ENCODE measurements around the gene TMPRSS11A. TPM values are rescaled to one million over a fixed set of nuclear protein-coding genes. Genes with fewer than 3 reads are reported as not detected.

Gene TMPRSS11A
- total RNA-seq, 2 donors from 2014 or later, result not detected

- no peaks in the 10 kb centered on the region for H3K27me3 ChIP-seq
- TF ChIP-seq, protein P1, sequence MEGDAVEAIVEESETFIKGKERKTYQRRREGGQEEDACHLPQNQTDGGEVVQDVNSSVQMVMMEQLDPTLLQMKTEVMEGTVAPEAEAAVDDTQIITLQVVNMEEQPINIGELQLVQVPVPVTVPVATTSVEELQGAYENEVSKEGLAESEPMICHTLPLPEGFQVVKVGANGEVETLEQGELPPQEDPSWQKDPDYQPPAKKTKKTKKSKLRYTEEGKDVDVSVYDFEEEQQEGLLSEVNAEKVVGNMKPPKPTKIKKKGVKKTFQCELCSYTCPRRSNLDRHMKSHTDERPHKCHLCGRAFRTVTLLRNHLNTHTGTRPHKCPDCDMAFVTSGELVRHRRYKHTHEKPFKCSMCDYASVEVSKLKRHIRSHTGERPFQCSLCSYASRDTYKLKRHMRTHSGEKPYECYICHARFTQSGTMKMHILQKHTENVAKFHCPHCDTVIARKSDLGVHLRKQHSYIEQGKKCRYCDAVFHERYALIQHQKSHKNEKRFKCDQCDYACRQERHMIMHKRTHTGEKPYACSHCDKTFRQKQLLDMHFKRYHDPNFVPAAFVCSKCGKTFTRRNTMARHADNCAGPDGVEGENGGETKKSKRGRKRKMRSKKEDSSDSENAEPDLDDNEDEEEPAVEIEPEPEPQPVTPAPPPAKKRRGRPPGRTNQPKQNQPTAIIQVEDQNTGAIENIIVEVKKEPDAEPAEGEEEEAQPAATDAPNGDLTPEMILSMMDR (IDR thresholded peaks at IDR 0.05), result no peak
- no peak for TF ChIP-seq POLR2A (IDR thresholded peaks at IDR 0.05)
- no peaks in the 10 kb centered on the region for H3K4me1 ChIP-seq
- 25 to 62% methylated on average over 2 of the region's 2 CpGs for WGBS, 2 donors
- H3K9me3 ChIP-seq, result peaks cover 0 to 8% (median 0%) of the 10 kb centered on the region in 3 donors
- no peak overlapping the region for H3K27ac ChIP-seq
- intact Hi-C loops (cut with DNase I), result no loop called here
- no peak for ATAC-seq
- no peak overlapping the region for H3K4me3 ChIP-seq
- no peaks in the 10 kb centered on the region for H3K36me3 ChIP-seq (replicated peaks in 1 of 2; ENCODE audit: insufficient read depth in 1 of 2, low read depth in 2 of 2)
- no peak for DNase-seq
Observed at GRCh38 chr4:67983333-67983732, 20.0 kb upstream of the TMPRSS11A start.

DNA sequence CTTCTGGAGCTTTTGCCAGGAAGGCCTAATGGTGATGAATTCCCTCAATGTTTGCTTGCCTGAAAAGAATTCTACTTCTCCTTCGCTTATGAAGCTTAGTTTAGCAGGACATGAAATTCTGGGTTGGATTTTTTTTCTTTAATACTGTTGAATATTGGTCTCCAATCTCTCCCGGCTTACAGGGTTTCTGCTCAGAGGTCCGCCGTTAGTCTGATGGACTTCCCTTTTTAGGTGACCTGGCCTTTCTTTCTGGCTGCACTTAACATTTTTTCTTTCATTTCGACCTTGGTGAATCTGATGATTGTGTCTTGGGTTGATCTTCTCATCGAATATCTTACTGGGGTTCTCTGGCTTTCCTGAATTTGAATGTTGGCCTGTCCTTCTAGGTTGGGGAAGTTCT lies 17.2 kb upstream of the TMPRSS11A start:
- H3K27me3 ChIP-seq, result no peaks in the 10 kb centered on the region
- WGBS, 2 donors, result 81% methylated on average over 6 of the region's 6 CpGs
- no peak for TF ChIP-seq POLR2A (IDR thresholded peaks at IDR 0.05)
- TF ChIP-seq, protein P1 (IDR thresholded peaks at IDR 0.05), result no peak
- DNase-seq (no peak), ATAC-seq (no peak)
- no peak overlapping the region for H3K4me3 ChIP-seq
- H3K36me3 ChIP-seq (replicated peaks in 1 of 2; ENCODE audit: insufficient read depth in 1 of 2, low read depth in 2 of 2), result no peaks in the 10 kb centered on the region
- no peaks in the 10 kb centered on the region for H3K4me1 ChIP-seq
- H3K27ac ChIP-seq, result no peak overlapping the region
- H3K9me3 ChIP-seq, result peaks cover 0 to 8% (median 0%) of the 10 kb centered on the region in 3 donors
- intact Hi-C loops (cut with DNase I), result no loop called here

- no peaks in the 10 kb centered on the region for H3K4me1 ChIP-seq
- peaks cover 0 to 3% (median 0%) of the 10 kb centered on the region in 3 donors for H3K9me3 ChIP-seq
- no peaks in the 10 kb centered on the region for H3K36me3 ChIP-seq (replicated peaks in 1 of 2; ENCODE audit: insufficient read depth in 1 of 2, low read depth in 2 of 2)
- WGBS, 2 donors, result 58 to 72% methylated on average over 1 of the region's 1 CpG
- DNase-seq (no peak), ATAC-seq (no peak)
- no peaks in the 10 kb centered on the region for H3K27me3 ChIP-seq
- TF ChIP-seq POLR2A (IDR thresholded peaks at IDR 0.05), result no peak
- intact Hi-C loops (cut with DNase I), result no loop called here
- H3K27ac ChIP-seq, result no peak overlapping the region
- no peak overlapping the region for H3K4me3 ChIP-seq
Observed at GRCh38 chr4:67973608-67974007, 10.3 kb upstream of the TMPRSS11A start.

GRCh38 chr4:67954890-67955289 lies 8.4 kb downstream of the TMPRSS11A start:
- TF ChIP-seq, protein P1 (IDR thresholded peaks at IDR 0.05), result no peak
- no peak for TF ChIP-seq POLR2A (IDR thresholded peaks at IDR 0.05)
- intact Hi-C loops (cut with DNase I), result no loop called here
- ATAC-seq (no peak), DNase-seq (no peak)
- Histone ChIP-seq H3K27me3 (no peaks in the 10 kb centered on the region), H3K27ac (no peak overlapping the region), H3K4me1 (no peaks in the 10 kb centered on the region), H3K36me3 (replicated peaks in 1 of 2; ENCODE audit: insufficient read depth in 1 of 2, low read depth in 2 of 2) (no peaks in the 10 kb centered on the region), H3K9me3 (no peaks in the 10 kb centered on the region), H3K4me3 (no peak overlapping the region)

GRCh38 chr4:67941074-67941473 lies 22.2 kb downstream of the TMPRSS11A start:
- no peak for DNase-seq
- Histone ChIP-seq H3K27me3 (no peaks in the 10 kb centered on the region), H3K4me3 (no peak overlapping the region), H3K4me1 (no peaks in the 10 kb centered on the region), H3K27ac (no peak overlapping the region), H3K36me3 (replicated peaks in 1 of 2; ENCODE audit: insufficient read depth in 1 of 2, low read depth in 2 of 2) (no peaks in the 10 kb centered on the region), H3K9me3 (no peaks in the 10 kb centered on the region)
- 57 to 69% methylated on average over 3 of the region's 3 CpGs for WGBS, 2 donors
- TF ChIP-seq, protein P1 (IDR thresholded peaks at IDR 0.05), result no peak
- no peak for TF ChIP-seq POLR2A (IDR thresholded peaks at IDR 0.05)
- intact Hi-C loops (cut with DNase I), result no loop called here
- ATAC-seq, result no peak
